NCI-H526 treated with DMSO at 0.1 percent for 48 hours (cell line): Measurements from ENCODE around the gene PATL2.
"Not testable (repeated sequence)": the region's sequence is repeated elsewhere in the genome, so short reads cannot be mapped to it uniquely, and the experiment has no call there.

Source experiments
- DNase-seq: peaks from one replicate; lab custom pipeline; 2025; lab: John Stamatoyannopoulos, UW

PATL2 gene

DNA sequence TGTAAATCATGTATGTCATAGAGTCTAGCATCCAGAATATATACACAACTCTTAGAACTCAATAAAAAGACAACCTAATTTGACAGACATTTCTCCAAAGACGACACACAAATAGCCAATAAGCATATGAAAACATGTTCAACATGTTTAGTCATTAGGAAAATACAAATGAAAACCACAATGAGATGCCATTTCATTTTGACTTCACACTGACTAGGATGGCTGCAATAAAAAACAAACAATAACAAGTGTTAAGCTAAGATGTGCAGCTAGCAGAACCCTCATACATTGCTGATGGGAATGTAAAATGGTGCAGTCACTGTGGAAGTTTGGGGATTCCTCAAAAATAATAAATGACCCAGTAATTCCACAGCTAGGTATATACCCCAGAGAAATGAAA lies 64.1 kb downstream of the PATL2 start:
- no peak for DNase-seq

- no peak for DNase-seq
Observed at GRCh38 chr15:44646460-44646859, 64.7 kb downstream of the PATL2 start.

GRCh38 chr15:44641651-44642050 lies 69.5 kb downstream of the PATL2 start:
- no peak for DNase-seq

DNA sequence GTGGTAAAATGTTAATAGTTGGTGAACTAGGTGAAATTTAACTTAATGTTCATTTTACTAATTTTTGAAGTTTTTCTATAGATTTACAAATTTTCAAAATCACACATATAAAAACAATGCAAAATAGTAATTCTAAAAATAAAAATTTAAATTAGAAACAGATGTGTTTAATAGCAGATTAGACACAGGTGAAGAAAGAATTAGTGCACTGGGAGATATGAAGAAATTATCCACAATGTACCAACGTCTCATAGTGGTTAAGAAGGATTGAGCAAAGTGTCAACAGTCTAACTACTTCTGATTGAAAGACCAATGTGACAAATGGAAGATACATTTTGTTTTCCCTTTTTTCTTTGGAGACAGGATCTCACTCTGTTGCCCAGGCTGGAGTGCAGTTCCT lies 74.1 kb downstream of the PATL2 start:
- DNase-seq = no peak

- no peak for DNase-seq
Observed at GRCh38 chr15:44633603-44634002, 77.5 kb downstream of the PATL2 start.

GRCh38 chr15:44625286-44625685 lies 85.8 kb downstream of the PATL2 start:
- not testable (repeated sequence) for DNase-seq

DNA sequence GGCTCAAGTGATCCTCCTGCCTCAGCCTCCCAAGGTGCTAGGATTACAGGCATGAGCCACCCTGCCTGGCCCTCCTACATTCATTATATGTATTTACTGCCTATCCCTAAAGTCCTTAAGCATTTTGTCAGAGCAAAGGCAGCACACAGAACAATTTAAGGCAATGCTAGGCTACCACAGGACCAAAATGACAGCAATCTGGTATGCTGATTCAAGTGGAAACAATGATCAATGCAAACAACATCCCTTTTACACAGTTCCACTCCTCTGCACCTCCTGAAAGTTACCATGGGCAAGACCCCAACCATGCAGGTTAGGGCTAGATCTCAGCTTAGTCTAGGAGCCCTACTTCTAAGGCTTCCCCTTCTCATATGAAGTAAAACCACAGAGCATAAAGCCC lies 87.9 kb downstream of the PATL2 start:
- no peak for DNase-seq

DNA sequence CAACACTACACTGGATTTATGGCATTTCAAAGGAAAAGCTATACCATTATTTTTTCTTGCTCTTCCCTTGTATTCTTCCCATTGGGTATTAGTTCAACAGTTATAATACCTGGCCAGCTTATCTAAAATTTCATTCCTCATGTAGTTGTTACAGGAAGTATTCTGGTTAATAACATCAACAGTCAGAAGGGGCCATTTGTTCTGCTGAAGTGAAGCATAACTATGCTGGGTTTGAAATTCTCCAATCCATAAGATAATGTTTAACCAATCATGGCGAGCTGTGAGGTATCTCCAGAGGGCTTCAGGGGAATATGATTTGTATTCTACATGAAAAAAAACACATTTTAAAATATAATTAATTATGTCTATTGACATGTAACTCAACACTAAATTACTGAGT lies 91.0 kb downstream of the PATL2 start:
- no peak for DNase-seq

DNA sequence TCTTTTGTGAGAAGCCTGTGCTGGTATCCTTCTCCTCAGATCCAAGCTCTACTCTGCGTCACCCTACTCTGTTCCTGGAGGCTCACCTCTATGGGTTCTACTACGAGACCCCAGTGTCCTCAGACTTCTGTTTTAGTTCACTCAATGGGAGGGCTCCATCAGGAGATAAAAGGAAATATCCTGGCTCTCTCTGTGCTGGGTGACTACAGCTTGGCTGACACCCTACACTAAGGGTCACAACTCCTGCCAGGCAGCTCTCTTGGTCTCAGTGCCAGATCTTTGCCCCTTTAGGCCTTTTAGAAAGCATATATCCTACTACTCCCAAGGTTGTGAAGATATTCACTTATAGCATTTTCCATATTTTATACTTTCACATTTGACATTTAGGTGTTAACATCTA lies 94.1 kb downstream of the PATL2 start:
- DNase-seq = no peak
